Activated naive CD8-positive, alpha-beta T cell treated with anti-CD3 and anti-CD28 coated beads, Interleukin-2, amount 10 ng/mL, durations not matched to agents 7 days and 5 days (primary cell): ENCODE measurements around the gene NANOGP8. TPM values are rescaled to one million over a fixed set of nuclear protein-coding genes. Genes with fewer than 3 reads are reported as not detected.

Experiments
- total RNA-seq, 2 experiments: library from RNA; stranded (reverse); gene quantifications; one replicate each; pipeline ENCODE4 v1.2.3, GENCODE V29; 2021

Gene NANOGP8
- total RNA-seq, 2 experiments from 2014 or later, result not detected

Other genes starting within 250 kb of the NANOGP8 start
- gene AQR, start 115.6 kb downstream of the NANOGP8 start, total RNA-seq, result 10 to 100 TPM; 35.3 to 36.2 TPM
- gene ZNF770, start 97.0 kb downstream of the NANOGP8 start, total RNA-seq, result 10 to 100 TPM; 43.3 to 50.2 TPM